Stimulated activated CD4-positive, alpha-beta T cell treated with anti-CD3 and anti-CD28 coated beads, Interleukin-4, amount 100 ng/mL, for 24 hours (primary cell): ENCODE results near the gene DEFB132.

ENCODE experiments used
- DNase-seq: peaks from one replicate; pipeline ENCODE4 v3.0.0-alpha.2; 2020

The DEFB132 gene

GRCh38 chr20:297925-298775 lies 40.6 kb downstream of the DEFB132 start:
- DNase-seq = peak; percentile 43

- DNase-seq = no peak
Observed at GRCh38 chr20:298776-299391, 41.4 kb downstream of the DEFB132 start.

GRCh38 chr20:300345-300990 lies 42.9 kb downstream of the DEFB132 start:
- DNase-seq = no peak

- no peak for DNase-seq
Observed at GRCh38 chr20:301886-302848, 44.6 kb downstream of the DEFB132 start.

GRCh38 chr20:305745-306144 lies 48.2 kb downstream of the DEFB132 start:
- no peak for DNase-seq

- no peak for DNase-seq
Observed at GRCh38 chr20:308427-309038, 51.0 kb downstream of the DEFB132 start.

GRCh38 chr20:309306-309840 lies 51.8 kb downstream of the DEFB132 start:
- DNase-seq = no peak

- peak; percentile 84 for DNase-seq
Observed at GRCh38 chr20:309841-310644, 52.5 kb downstream of the DEFB132 start.

GRCh38 chr20:310645-311044 lies 53.1 kb downstream of the DEFB132 start:
- DNase-seq = no peak
